Esophagus (tissue), 2 donors: ENCODE measurements around the gene SREBF2. TPM values are rescaled to one million over a fixed set of nuclear protein-coding genes. Genes with fewer than 3 reads are reported as not detected.

Experiments used
- H3K27ac ChIP-seq, 2 donors: one replicate each; pipeline ENCODE4 v1.5.1; 2013; ENCODE audit warnings: low read depth in 2 of 2, mild to moderate bottlenecking in 2 of 2, inconsistent platforms in 1 of 2, low read length in 1 of 2, moderate library complexity in 1 of 2
- H3K27me3 ChIP-seq, 2 donors: one replicate each; pipeline ENCODE4 v1.6.1; 2013; ENCODE audit warnings: low read length in 2 of 2, control low read depth in 1 of 2, mild to moderate bottlenecking in 1 of 2; ENCODE audit not compliant: insufficient read depth in 2 of 2, control insufficient read depth in 1 of 2
- H3K36me3 ChIP-seq, 2 donors: one replicate each; pipeline ENCODE4 v1.6.1; 2013; ENCODE audit warnings: low read length in 1 of 2; ENCODE audit not compliant: control insufficient read depth in 2 of 2, insufficient read depth in 2 of 2
- H3K4me1 ChIP-seq, 2 donors: one replicate each; pipeline ENCODE4 v1.6.1; 2013; ENCODE audit warnings: low read length in 1 of 2; ENCODE audit not compliant: control insufficient read depth in 2 of 2, insufficient read depth in 2 of 2
- H3K4me3 ChIP-seq, 2 donors: one replicate each; pipeline ENCODE4 v1.5.1; 2013; ENCODE audit warnings: low read length in 2 of 2, mild to moderate bottlenecking in 2 of 2, low read depth in 1 of 2, moderate library complexity in 1 of 2
- H3K9me3 ChIP-seq, 2 donors: one replicate each; pipeline ENCODE4 v1.6.1; 2013; ENCODE audit warnings: mild to moderate bottlenecking in 2 of 2, low read depth in 1 of 2, low read length in 1 of 2, moderate library complexity in 1 of 2; ENCODE audit not compliant: control insufficient read depth in 2 of 2, insufficient read depth in 1 of 2
- WGBS, 2 donors: extraction: QIAGEN DNeasy Blood & Tissue Kit; methylation state at CpG; one replicate each; pipeline ENCODE4 v1.1.7; 2013; 5-methylcytosine and 5-hydroxymethylcytosine counted together
- polyA plus RNA-seq, 2 donors: library from polyadenylated mRNA; stranded (reverse); fragments of 200-250 nt; gene quantifications; one replicate each; pipeline ENCODE4 v1.2.3, GENCODE V29; 2013
- donor health status: healthy with polysubstance abuse.
- donor health status: Bipolar disorder and iron deficiency.

The SREBF2 gene
- polyA plus RNA-seq, 2 donors, result 66.4 to 76.4 TPM

DNA sequence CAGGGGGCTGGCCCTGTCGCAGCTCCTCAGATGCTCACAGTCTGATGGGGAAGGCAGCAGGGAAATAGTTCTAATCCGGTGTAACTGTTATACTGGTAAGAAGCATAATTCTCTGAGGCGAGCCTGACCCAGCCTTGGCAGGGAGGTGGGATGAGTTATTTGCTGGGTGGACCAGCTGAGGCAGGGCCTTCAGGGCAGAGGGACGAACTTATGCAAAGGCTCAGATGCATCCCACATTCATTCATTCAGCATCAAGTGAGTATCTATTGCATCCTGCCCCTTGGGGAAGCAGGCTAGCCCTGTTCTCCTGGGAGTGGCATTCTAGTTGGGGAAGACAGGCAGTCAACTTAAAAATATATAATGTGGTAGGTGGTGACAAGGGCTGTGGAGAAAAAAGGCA lies 13.6 kb upstream of the SREBF2 start:
- Histone ChIP-seq H3K4me3 (no peak overlapping the region), H3K27me3 (no peaks in the 10 kb centered on the region), H3K27ac (no peak overlapping the region), H3K9me3 (no peaks in the 10 kb centered on the region), H3K36me3 (peaks cover 0 to 6% of the 10 kb centered on the region in 2 donors), H3K4me1 (peaks cover 0 to 2% of the 10 kb centered on the region in 2 donors)
- WGBS, 2 donors, result 93 to 94% methylated on average over 4 of the region's 4 CpGs

GRCh38 chr22:41820447-41820846 lies 12.5 kb upstream of the SREBF2 start:
- WGBS, 2 donors, result 87 to 89% methylated on average over 5 of the region's 5 CpGs
- Histone ChIP-seq H3K9me3 (no peaks in the 10 kb centered on the region), H3K36me3 (peaks cover 0 to 6% of the 10 kb centered on the region in 2 donors)

DNA sequence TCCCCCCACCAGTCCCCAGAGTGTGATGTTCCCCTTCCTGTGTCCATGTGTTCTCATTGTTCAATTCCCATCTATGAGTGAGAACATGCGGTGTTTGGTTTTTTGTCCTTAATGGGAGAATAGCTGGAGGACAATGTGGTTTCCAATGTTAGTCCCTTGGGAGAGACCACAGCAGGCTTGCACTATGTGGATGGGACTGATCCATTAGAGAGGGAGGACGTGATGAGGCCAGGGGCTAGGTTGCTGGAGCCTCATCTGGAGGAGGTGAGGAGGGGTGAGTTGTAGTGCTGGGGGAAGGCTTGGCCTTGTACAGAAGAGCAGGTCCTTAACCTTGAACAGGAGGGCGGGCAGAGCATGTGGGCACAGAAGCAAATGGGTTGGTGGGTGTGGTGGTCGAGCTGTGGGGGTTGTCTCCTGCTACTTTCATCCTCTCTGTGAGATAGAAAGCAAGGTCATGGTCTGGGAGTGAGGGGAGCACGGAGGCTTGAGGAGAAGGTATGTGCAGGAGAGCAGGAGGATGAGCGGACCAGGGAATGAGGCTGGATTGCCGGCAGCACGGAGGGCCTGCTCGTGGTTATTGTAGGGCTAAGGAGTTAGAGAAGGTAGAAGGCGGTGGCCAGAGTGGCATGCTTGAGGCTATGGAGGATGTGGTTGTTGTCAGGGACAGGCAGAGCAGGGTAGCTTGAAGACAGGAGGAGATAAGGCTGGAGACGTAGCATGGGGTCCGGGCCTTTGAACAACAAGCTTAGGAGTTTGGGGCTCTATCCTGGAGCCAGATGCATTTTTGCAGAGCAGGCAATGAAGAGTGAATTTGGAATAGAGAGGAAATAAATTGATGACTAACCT lies 11.2 kb upstream of the SREBF2 start:
- Histone ChIP-seq H3K4me3 (no peak overlapping the region), H3K4me1 (peaks cover 3 to 8% of the 10 kb centered on the region in 2 donors), H3K27me3 (no peaks in the 10 kb centered on the region), H3K36me3 (peaks cover 0 to 10% of the 10 kb centered on the region in 2 donors), H3K27ac (no peak overlapping the region), H3K9me3 (no peaks in the 10 kb centered on the region)
- 85 to 87% methylated on average over 12 of the region's 12 CpGs for WGBS, 2 donors

More at GRCh38 chr22:41820447-41820846, 12.5 kb upstream of the SREBF2 start:
- Histone ChIP-seq H3K4me3 (no peak overlapping the region), H3K27me3 (no peaks in the 10 kb centered on the region), H3K27ac (no peak overlapping the region), H3K4me1 (peaks cover 0 to 2% of the 10 kb centered on the region in 2 donors)

DNA sequence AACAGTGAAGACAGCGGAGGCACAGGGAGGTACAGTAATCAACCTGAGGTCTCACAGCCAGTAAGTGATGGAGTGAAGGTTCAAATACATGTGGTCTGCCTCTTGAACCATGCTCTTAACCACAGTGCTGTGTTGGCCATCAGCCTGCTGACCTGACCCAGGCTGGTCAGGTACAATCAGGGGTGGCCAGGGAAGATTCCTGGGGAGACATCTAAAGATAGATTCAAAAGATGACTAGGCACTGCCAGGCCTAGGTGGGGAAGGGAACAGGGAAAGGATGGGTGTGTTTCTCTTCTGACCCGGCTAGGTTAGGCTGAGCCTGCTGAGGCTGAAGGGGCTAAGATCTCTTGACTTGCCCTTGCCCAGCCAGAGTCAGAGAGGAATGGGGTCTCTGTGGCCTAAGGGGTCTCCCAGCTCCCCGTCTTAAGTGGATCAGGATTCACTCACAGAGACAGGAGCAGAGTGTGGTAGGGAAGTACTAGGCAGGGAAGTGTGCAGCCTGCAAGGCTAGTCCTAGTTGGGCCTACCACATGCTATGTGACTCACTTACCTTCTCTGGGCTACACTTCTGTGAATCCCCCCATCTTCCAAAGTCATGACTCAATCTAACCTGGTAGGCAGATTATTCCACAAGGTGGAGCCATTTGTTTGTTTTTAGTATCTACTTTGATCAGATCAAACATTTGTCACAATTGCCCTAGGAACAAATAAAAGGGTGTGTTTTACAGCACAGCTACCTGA lies 10.4 kb upstream of the SREBF2 start:
- Histone ChIP-seq H3K36me3 (peaks cover 0 to 10% of the 10 kb centered on the region in 2 donors), H3K27ac (no peak overlapping the region), H3K9me3 (no peaks in the 10 kb centered on the region), H3K4me3 (no peak overlapping the region), H3K27me3 (no peaks in the 10 kb centered on the region), H3K4me1 (peaks cover 4 to 10% of the 10 kb centered on the region in 2 donors)
- 81 to 82% methylated on average over 3 of the region's 3 CpGs for WGBS, 2 donors

DNA sequence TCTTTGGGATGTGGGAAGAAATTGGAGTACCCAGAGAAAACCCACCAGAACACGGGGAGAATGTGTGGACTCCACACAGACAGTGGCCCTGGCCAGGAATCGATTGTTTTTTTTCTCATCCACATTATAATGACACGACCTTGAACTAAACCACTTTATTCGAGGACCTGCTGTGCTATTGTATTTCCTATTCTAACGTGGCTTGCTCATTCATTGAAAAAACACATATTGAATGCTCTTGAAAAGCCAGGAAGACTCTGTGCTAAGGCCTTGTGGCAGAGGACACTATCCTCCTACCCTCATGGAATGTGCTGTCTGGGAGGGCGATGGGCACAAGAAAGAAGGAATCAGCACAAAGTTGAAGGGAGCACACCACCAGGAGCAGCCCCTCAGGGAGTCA lies 9.1 kb upstream of the SREBF2 start:
- peaks cover 4 to 10% of the 10 kb centered on the region in 2 donors for H3K4me1 ChIP-seq
- peaks cover 0 to 10% of the 10 kb centered on the region in 2 donors for H3K36me3 ChIP-seq

GRCh38 chr22:41825376-41825775 lies 7.5 kb upstream of the SREBF2 start:
- Histone ChIP-seq H3K9me3 (no peaks in the 10 kb centered on the region), H3K4me3 (no peak overlapping the region), H3K27me3 (no peaks in the 10 kb centered on the region), H3K27ac (no peak overlapping the region), H3K36me3 (peaks cover 0 to 9% of the 10 kb centered on the region in 2 donors), H3K4me1 (peaks cover 4 to 12% of the 10 kb centered on the region in 2 donors)
- WGBS, 2 donors, result 73 to 74% methylated on average over 7 of the region's 7 CpGs

More for the DNA sequence above, 9.1 kb upstream of the SREBF2 start:
- WGBS, 2 donors, result 83 to 84% methylated on average over 6 of the region's 6 CpGs
- Histone ChIP-seq H3K27ac (no peak overlapping the region), H3K9me3 (no peaks in the 10 kb centered on the region), H3K4me3 (no peak overlapping the region), H3K27me3 (no peaks in the 10 kb centered on the region)

DNA sequence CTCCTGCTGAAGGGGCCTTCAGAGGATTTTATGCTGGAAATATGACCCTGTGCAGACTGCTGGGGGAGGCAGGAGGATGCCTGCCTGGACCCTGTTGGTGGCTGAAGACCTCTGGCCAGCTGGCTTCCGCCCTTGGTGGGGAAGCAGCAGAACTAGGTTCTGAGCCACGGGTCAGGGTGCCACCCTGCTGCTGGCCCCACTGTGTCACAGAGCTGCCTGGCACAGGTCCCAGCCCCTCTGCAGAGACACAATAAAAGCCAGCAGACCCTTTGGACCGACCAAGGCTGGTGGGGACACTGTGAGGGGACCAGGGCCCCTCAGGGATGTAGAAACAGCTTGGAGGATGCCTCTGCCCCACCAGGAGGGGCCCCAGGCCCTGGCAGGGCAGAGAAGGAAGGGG lies 6.9 kb upstream of the SREBF2 start:
- Histone ChIP-seq H3K27ac (no peak overlapping the region), H3K36me3 (peaks cover 0 to 8% of the 10 kb centered on the region in 2 donors), H3K27me3 (no peaks in the 10 kb centered on the region), H3K9me3 (no peaks in the 10 kb centered on the region), H3K4me1 (peaks cover 4 to 12% of the 10 kb centered on the region in 2 donors), H3K4me3 (no peak overlapping the region)
- 63 to 65% methylated on average over 3 of the region's 3 CpGs for WGBS, 2 donors

- Histone ChIP-seq H3K9me3 (no peaks in the 10 kb centered on the region), H3K27ac (no peak overlapping the region), H3K4me1 (peaks cover 4 to 12% of the 10 kb centered on the region in 2 donors), H3K27me3 (no peaks in the 10 kb centered on the region), H3K36me3 (peaks cover 0 to 8% of the 10 kb centered on the region in 2 donors), H3K4me3 (no peak overlapping the region)
- 67 to 73% methylated on average over 11 of the region's 11 CpGs for WGBS, 2 donors
Observed at GRCh38 chr22:41826430-41827383, 6.2 kb upstream of the SREBF2 start.

- Histone ChIP-seq H3K36me3 (peaks cover 0 to 8% of the 10 kb centered on the region in 2 donors), H3K4me3 (no peak overlapping the region), H3K4me1 (peaks cover 4 to 12% of the 10 kb centered on the region in 2 donors), H3K9me3 (no peaks in the 10 kb centered on the region), H3K27me3 (no peaks in the 10 kb centered on the region), H3K27ac (no peak overlapping the region)
- 82 to 85% methylated on average over 6 of the region's 6 CpGs for WGBS, 2 donors
Observed at GRCh38 chr22:41827671-41828070, 5.2 kb upstream of the SREBF2 start.
